ENCODE measurements around the gene RHOT2. TPM values are rescaled to one million over a fixed set of nuclear protein-coding genes. Genes with fewer than 3 reads are reported as not detected.

RHOT2 gene
- total RNA-seq, 3 donors from 2014 or later, result 124 to 138 (median 127) TPM

DNA sequence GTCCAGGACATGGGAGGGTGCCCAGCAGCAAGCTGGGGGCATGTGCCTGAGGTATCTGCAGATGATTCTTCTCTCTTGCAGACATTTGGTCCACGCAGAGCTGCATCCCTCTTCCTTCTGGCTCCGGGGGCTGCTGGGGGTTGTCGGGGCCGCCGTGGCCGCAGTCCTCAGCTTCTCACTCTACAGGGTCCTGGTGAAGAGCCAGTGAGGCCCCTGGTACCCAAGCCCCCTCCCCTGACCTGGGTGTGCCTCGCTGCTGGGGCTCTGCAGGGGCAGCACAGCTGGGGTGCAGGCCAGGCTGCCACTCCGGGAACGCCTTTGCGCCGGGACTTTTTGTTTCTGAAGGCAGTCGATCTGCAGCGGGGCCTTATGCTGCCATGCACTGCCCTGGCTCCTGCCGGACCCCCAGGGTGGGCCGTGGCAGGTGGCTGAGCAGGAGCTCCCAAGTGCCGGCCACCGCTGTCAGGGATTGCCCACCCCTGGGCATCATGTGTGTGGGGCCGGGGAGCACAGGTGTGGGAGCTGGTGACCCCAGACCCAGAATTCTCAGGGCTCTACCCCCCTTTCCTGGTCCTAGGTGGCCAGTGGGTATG, 5.6 kb downstream of the RHOT2 start:
- DNase-seq, result no peak
- H3K4me3 ChIP-seq, result no peak overlapping the region
- peaks cover 13% of the 10 kb centered on the region for H3K36me3 ChIP-seq (ENCODE audit: low read depth)
- H3K9me3 ChIP-seq, result no peaks in the 10 kb centered on the region
- peaks cover 37% of the 10 kb centered on the region for H3K4me1 ChIP-seq (ENCODE audit: low read depth)
- TF ChIP-seq, protein P1, sequence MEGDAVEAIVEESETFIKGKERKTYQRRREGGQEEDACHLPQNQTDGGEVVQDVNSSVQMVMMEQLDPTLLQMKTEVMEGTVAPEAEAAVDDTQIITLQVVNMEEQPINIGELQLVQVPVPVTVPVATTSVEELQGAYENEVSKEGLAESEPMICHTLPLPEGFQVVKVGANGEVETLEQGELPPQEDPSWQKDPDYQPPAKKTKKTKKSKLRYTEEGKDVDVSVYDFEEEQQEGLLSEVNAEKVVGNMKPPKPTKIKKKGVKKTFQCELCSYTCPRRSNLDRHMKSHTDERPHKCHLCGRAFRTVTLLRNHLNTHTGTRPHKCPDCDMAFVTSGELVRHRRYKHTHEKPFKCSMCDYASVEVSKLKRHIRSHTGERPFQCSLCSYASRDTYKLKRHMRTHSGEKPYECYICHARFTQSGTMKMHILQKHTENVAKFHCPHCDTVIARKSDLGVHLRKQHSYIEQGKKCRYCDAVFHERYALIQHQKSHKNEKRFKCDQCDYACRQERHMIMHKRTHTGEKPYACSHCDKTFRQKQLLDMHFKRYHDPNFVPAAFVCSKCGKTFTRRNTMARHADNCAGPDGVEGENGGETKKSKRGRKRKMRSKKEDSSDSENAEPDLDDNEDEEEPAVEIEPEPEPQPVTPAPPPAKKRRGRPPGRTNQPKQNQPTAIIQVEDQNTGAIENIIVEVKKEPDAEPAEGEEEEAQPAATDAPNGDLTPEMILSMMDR (IDR thresholded peaks at IDR 0.05), result no peak
- intact Hi-C loops (cut with DNase I, micrococcal nuclease), result no loop called here
- ATAC-seq, result no peak

DNA sequence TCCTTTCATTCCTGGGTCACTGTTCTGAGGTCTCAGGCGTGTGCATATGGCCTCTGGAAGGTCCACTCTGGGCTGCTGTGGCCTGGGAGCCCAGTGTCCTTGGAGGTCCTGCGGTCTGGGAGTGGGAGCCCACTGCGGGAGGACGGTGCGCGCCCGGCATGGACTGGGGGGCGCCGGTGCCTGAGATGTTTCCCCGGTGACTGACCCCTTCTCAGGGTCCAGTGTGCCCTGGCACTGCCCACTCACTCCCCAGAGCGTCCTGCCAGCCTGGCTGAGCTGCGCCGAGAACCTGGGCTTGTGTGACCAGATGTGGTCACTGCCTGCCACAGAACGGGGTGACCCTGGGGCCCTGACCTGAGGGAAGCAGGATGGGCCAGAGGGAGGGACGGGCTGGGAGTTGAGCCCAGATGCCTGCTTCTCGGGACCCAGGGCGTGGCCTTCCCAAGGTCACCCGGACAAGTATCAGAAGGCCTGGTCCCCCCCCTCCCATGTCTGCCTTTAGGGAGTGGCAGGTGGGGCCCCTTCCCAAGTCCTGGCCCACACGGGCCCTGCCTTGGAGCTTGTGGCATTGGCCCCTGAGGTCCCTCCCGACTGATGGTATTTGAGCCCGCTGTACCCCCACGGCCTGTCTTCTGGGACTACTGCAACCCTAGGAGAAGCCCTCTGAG, 6.4 kb downstream of the RHOT2 start:
- DNase-seq (peak in 2 of 3 donors; percentile 40 to 49), ATAC-seq (no peak)
- H3K9me3 ChIP-seq, result no peaks in the 10 kb centered on the region
- H3K4me1 ChIP-seq (ENCODE audit: low read depth), result peaks cover 34% of the 10 kb centered on the region
- no peak overlapping the region for H3K4me3 ChIP-seq
- TF ChIP-seq, protein P1 (IDR thresholded peaks at IDR 0.05), result no peak
- intact Hi-C loops (cut with DNase I, micrococcal nuclease), result no loop called here
- H3K36me3 ChIP-seq (ENCODE audit: low read depth), result peaks cover 13% of the 10 kb centered on the region

DNA sequence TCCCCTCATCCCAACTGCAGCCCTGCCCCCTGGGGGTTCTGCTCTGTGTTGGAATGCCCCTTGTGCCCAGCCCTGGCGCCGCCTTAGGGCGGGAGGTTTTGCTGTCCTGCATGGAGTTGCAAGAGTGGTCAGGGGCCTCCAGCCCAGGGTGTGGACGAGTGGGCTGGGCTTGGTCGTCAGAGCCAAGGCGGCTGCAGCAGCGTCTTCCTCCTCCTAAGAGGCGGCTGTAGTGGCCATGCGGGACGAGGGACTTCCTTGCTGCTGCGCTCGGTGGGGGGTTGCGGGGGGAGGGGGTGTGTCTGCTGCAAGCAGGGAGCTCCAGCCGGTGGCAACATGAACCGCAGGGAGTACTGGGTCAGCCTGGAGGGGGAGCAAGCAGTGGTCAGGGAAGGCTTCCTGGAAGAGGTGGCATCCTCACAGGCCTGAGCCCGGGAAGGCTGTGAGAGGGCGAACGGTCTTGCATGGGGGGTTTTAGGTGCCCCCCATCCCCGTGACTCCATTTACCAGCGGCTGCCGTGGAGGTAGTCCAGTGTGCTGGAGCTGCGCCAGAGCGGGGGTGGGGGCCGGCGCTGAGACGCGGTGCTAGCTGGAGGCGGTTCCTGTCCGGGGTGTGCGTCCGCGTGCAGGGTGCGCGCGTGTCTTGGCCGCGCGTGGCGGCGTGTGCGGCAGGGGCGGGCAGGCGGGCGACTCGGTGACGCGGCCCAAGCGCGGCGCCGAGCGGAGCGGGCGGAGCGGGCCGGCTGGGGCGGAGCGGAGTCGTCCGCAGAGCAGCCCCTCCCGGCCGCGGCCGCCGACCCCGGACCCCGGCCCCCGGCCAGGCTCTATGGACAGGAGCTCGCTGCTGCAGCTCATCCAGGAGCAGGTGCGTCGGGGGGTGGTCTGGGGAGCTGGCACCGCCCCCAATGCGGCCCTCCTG, 7.3 kb downstream of the RHOT2 start, which contains the start of gene RHBDL1:
RHBDL1 (plus strand) TSS at position 704 of the 916 bp plus-strand sequence; CDS start at position 824, 120 bp downstream.
- no peaks in the 10 kb centered on the region for H3K9me3 ChIP-seq
- peaks cover 36% of the 10 kb centered on the region for H3K4me1 ChIP-seq (ENCODE audit: low read depth)
- no peak within 1 kb of the TSS for H3K4me3 ChIP-seq
- peak in 2 of 3 donors; percentile 64 to 75 for DNase-seq
- H3K36me3 ChIP-seq (ENCODE audit: low read depth), result peaks cover 13% of the 10 kb centered on the region
- TF ChIP-seq, protein P1 (IDR thresholded peaks at IDR 0.05), result no peak
- no peak for ATAC-seq
- intact Hi-C loops (cut with DNase I, micrococcal nuclease), result no loop called here

DNA sequence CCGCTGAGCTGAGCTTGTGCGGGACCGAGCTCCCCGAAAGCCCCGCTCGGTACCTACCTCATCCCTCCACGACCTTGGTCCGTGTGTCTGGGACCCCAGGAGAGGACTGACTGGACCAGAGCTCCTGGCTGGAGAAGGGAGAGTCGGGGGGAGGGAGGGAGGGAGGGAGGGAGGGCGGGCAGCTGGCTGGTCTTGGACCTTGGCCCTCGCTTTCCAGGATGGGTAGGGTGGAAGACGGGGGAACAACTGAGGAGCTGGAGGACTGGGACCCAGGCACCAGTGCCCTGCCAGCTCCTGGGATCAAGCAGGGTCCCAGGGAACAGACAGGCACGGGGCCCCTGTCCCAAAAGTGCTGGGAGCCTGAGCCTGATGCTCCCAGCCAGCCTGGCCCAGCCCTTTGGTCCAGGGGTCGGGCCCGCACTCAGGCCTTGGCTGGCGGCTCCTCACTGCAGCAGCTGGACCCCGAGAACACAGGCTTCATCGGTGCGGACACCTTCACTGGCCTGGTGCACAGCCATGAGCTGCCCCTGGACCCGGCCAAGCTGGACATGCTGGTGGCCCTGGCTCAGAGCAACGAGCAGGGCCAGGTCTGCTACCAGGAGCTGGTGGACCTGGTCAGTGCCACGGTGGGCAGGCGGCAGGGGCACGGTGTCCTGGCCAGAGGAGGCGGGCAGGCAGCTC, 8.1 kb downstream of the RHOT2 start:
- TF ChIP-seq, protein P1 (IDR thresholded peaks at IDR 0.05), result no peak
- ATAC-seq (no peak), DNase-seq (peak in 2 of 3 donors; percentile 48 to 61)
- Histone ChIP-seq H3K9me3 (no peaks in the 10 kb centered on the region), H3K36me3 (ENCODE audit: low read depth) (peaks cover 11% of the 10 kb centered on the region), H3K4me3 (no peak overlapping the region), H3K4me1 (ENCODE audit: low read depth) (peaks cover 39% of the 10 kb centered on the region)
- intact Hi-C loops (cut with DNase I, micrococcal nuclease), result no loop called here

DNA sequence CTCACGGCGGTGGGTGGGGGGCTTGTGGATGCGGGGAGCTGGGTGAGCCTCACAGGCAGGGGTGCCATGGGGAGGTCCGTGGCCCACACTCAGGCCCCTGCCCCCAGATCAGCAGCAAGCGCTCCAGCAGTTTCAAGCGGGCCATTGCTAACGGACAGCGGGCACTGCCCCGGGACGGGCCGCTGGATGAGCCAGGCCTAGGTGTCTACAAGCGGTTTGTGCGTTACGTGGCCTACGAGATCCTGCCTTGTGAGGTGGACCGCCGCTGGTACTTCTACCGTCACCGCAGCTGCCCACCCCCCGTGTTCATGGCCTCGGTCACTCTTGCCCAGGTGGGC, 8.6 kb downstream of the RHOT2 start:
- ATAC-seq (no peak), DNase-seq (no peak)
- peaks cover 44% of the 10 kb centered on the region for H3K4me1 ChIP-seq (ENCODE audit: low read depth)
- TF ChIP-seq, protein P1 (IDR thresholded peaks at IDR 0.05), result no peak
- H3K36me3 ChIP-seq (ENCODE audit: low read depth), result peaks cover 6% of the 10 kb centered on the region
- H3K9me3 ChIP-seq, result no peaks in the 10 kb centered on the region
- intact Hi-C loops (cut with DNase I, micrococcal nuclease), result no loop called here
- H3K4me3 ChIP-seq, result no peak overlapping the region
